Right lobe of liver (tissue), 4 donors: ENCODE data around the gene TBCD.

Experiments used
- CTCF ChIP-seq, 4 donors: fragments of 200-600 bp in 3 of 4; fragments of 450-650 bp in 1 of 4; IDR thresholded peaks; one replicate each; pipeline versions ENCODE4 v1.5.1 to v1.8.0; 2016 to 2022; ENCODE audit warnings: antibody characterized with exemption in 4 of 4, mild to moderate bottlenecking in 2 of 4
- POLR2A ChIP-seq: fragments of 450-650 bp; IDR thresholded peaks from one replicate; pipeline ENCODE4 v1.6.1; 2017; ENCODE audit warnings: antibody characterized with exemption, mild to moderate bottlenecking
- donor health status: DM: no; HTN: no; CAD: no.
- donor health status: DM: no; HTN: no; CAD: no.
- donor health status: DM: no; HTN: yes; CAD: no.

GRCh38 chr17:82915757-82916027 lies 163.8 kb downstream of the TBCD start:
- TF ChIP-seq POLR2A, result no peak
- no peak for TF ChIP-seq CTCF (IDR thresholded peaks at IDR 0.05)
